HepG2 (cell line): ENCODE measurements around the gene HDGFL2. TPM values are rescaled to one million over a fixed set of nuclear protein-coding genes. Genes with fewer than 3 reads are reported as not detected.
A peak's percentile ranks its signal among the peaks of the same experiment; 100 is the strongest.

ENCODE experiments used
- BCL3 ChIP-seq: sonication (generic); formaldehyde crosslinking; IDR thresholded peaks from 2 replicates; pipeline ENCODE4 v1.5.1; 2020; ENCODE audit warnings: mild to moderate bottlenecking, missing genetic modification reagents, moderate library complexity
- DR1 ChIP-seq: sonication (generic); formaldehyde crosslinking; IDR thresholded peaks from 2 replicates; pipeline ENCODE4 v1.8.0; 2021; ENCODE audit warnings: mild to moderate bottlenecking, missing genetic modification reagents, inconsistent platforms
- HOXA7 ChIP-seq: sonication (generic); formaldehyde crosslinking; IDR thresholded peaks from 2 replicates; pipeline ENCODE4 v1.8.1; 2022; ENCODE audit warnings: mild to moderate bottlenecking, missing genetic modification reagents, moderate library complexity
- IKZF4 ChIP-seq: sonication (generic); formaldehyde crosslinking; IDR thresholded peaks from 2 replicates; pipeline ENCODE4 v1.5.1; 2020; ENCODE audit warnings: borderline replicate concordance, mild to moderate bottlenecking, low read depth, missing genetic modification reagents; ENCODE audit errors: not compliant biosample characterization
- MZF1 ChIP-seq: sonication (generic); formaldehyde crosslinking; IDR thresholded peaks from 2 replicates; pipeline ENCODE4 v1.8.1; 2023; ENCODE audit warnings: mild to moderate bottlenecking, missing genetic modification reagents, borderline replicate concordance
- NBN ChIP-seq: fragments of 450-650 bp; conservative IDR thresholded peaks from 2 replicates; pipeline ENCODE4 v1.6.1; 2017
- NR2F2 ChIP-seq: IDR thresholded peaks from 2 replicates; pipeline ENCODE4 v1.6.1; 2012; ENCODE audit warnings: low read depth, inconsistent platforms, borderline replicate concordance
- RNF2 ChIP-seq: fragments of 450-650 bp; conservative IDR thresholded peaks from 2 replicates; pipeline ENCODE4 v1.6.1; 2016; ENCODE audit warnings: low read depth
- SRSF4 ChIP-seq: fragments of 200-400 bp; formaldehyde crosslinking; IDR thresholded peaks from one replicate; pipeline ENCODE4 v1.6.1; 2018; ENCODE audit warnings: mild to moderate bottlenecking, low read depth, low read length, moderate library complexity; ENCODE audit not compliant: poor library complexity, severe bottlenecking
- ZBTB26 ChIP-seq: IDR thresholded peaks from 2 replicates; pipeline ENCODE4 v1.6.1; 2016; ENCODE audit warnings: missing compliant biosample characterization, missing genetic modification reagents, borderline replicate concordance
- ZNF513 ChIP-seq: sonication (generic); formaldehyde crosslinking; conservative IDR thresholded peaks from 2 replicates; pipeline ENCODE4 v1.5.0; 2020; ENCODE audit warnings: missing genetic modification reagents
- ZNF549 ChIP-seq: sonication (generic); formaldehyde crosslinking; IDR thresholded peaks from 2 replicates; pipeline ENCODE4 v1.5.0; 2020; ENCODE audit warnings: missing genetic modification reagents
- ZNF747 ChIP-seq: sonication (generic); formaldehyde crosslinking; IDR thresholded peaks from 2 replicates; pipeline ENCODE4 v1.8.1; 2023; ENCODE audit warnings: missing genetic modification reagents, mild to moderate bottlenecking, borderline replicate concordance
- ZSCAN12 ChIP-seq: sonication (generic); formaldehyde crosslinking; IDR thresholded peaks from 2 replicates; pipeline ENCODE4 v1.9.0; 2021; ENCODE audit warnings: mild to moderate bottlenecking, missing genetic modification reagents
- polyA plus RNA-seq, 8 experiments: library from polyadenylated mRNA; depleted of rRNA in 3 of 8; stranded (reverse) in 7 of 8; unstranded in 1 of 8; fragments of >200 nt; fragmentation: Illumina TruSeq in 4 of 8; extraction: Trizol in 4 of 8; gene quantifications; 2 replicates each; pipeline versions ENCODE4 v1.2.1 to v1.2.3, GENCODE V29; 2011 to 2016; ENCODE audit warnings: low read depth in 4 of 8, missing spikeins in 1 of 8, mixed read lengths in 1 of 8; ENCODE audit not compliant: insufficient read depth in 1 of 8
- total RNA-seq, 5 experiments: library from RNA; depleted of rRNA; stranded (reverse); fragments of >200 nt; fragmentation: Illumina TruSeq; extraction: Trizol; gene quantifications; 2 replicates each; pipeline ENCODE4 v1.2.3, GENCODE V29; 2016; ENCODE audit warnings: low read depth in 1 of 5
- TF ChIP-seq, protein P1 (sequence below): sonication (generic); formaldehyde crosslinking; IDR thresholded peaks from 2 replicates; pipeline ENCODE4 v1.8.0; 2022; ENCODE audit warnings: mild to moderate bottlenecking, missing genetic modification reagents, moderate library complexity
- TF ChIP-seq, protein P2 (sequence below): sonication (generic); formaldehyde crosslinking; IDR thresholded peaks from 2 replicates; pipeline ENCODE4 v1.5.1; 2020; ENCODE audit warnings: missing genetic modification reagents, mild to moderate bottlenecking, borderline replicate concordance
- TF ChIP-seq, protein P3 (sequence below): sonication (generic); formaldehyde crosslinking; IDR thresholded peaks from 2 replicates; pipeline ENCODE4 v1.4.0; 2020; ENCODE audit warnings: missing genetic modification reagents, borderline replicate concordance

HDGFL2 gene
- total and polyA plus RNA-seq, 2 of the 13 experiments (the other 11 are each of a cell fraction or from before 2014, with no cell fraction given): 20.0 to 51.1 TPM

GRCh38 chr19:4457654-4458395 lies 14.3 kb upstream of the HDGFL2 start, which contains the start of gene UBXN6 (continued):
- TF ChIP-seq, protein P1, sequence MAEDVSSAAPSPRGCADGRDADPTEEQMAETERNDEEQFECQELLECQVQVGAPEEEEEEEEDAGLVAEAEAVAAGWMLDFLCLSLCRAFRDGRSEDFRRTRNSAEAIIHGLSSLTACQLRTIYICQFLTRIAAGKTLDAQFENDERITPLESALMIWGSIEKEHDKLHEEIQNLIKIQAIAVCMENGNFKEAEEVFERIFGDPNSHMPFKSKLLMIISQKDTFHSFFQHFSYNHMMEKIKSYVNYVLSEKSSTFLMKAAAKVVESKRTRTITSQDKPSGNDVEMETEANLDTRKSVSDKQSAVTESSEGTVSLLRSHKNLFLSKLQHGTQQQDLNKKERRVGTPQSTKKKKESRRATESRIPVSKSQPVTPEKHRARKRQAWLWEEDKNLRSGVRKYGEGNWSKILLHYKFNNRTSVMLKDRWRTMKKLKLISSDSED: no peak
- TF ChIP-seq, protein P2, sequence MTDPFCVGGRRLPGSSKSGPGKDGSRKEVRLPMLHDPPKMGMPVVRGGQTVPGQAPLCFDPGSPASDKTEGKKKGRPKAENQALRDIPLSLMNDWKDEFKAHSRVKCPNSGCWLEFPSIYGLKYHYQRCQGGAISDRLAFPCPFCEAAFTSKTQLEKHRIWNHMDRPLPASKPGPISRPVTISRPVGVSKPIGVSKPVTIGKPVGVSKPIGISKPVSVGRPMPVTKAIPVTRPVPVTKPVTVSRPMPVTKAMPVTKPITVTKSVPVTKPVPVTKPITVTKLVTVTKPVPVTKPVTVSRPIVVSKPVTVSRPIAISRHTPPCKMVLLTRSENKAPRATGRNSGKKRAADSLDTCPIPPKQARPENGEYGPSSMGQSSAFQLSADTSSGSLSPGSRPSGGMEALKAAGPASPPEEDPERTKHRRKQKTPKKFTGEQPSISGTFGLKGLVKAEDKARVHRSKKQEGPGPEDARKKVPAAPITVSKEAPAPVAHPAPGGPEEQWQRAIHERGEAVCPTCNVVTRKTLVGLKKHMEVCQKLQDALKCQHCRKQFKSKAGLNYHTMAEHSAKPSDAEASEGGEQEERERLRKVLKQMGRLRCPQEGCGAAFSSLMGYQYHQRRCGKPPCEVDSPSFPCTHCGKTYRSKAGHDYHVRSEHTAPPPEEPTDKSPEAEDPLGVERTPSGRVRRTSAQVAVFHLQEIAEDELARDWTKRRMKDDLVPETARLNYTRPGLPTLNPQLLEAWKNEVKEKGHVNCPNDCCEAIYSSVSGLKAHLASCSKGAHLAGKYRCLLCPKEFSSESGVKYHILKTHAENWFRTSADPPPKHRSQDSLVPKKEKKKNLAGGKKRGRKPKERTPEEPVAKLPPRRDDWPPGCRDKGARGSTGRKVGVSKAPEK (CRISPR knock-in tag): no peak
- TF ChIP-seq ZNF747: peak; percentile 60; the same call in 1 of the 2 replicates
- no peak for TF ChIP-seq ZNF513 (CRISPR knock-in tag)
- no peak for TF ChIP-seq SRSF4
- no peak for TF ChIP-seq RNF2
- TF ChIP-seq HOXA7 (CRISPR knock-in tag): no peak
- TF ChIP-seq MZF1: no peak
- peak; percentile 12; the same call in 1 of the 2 replicates for TF ChIP-seq ZBTB26 (CRISPR knock-in tag)
- TF ChIP-seq ZSCAN12 (CRISPR knock-in tag): no peak
- TF ChIP-seq ZNF549 (CRISPR knock-in tag): no peak
- TF ChIP-seq, protein P3, sequence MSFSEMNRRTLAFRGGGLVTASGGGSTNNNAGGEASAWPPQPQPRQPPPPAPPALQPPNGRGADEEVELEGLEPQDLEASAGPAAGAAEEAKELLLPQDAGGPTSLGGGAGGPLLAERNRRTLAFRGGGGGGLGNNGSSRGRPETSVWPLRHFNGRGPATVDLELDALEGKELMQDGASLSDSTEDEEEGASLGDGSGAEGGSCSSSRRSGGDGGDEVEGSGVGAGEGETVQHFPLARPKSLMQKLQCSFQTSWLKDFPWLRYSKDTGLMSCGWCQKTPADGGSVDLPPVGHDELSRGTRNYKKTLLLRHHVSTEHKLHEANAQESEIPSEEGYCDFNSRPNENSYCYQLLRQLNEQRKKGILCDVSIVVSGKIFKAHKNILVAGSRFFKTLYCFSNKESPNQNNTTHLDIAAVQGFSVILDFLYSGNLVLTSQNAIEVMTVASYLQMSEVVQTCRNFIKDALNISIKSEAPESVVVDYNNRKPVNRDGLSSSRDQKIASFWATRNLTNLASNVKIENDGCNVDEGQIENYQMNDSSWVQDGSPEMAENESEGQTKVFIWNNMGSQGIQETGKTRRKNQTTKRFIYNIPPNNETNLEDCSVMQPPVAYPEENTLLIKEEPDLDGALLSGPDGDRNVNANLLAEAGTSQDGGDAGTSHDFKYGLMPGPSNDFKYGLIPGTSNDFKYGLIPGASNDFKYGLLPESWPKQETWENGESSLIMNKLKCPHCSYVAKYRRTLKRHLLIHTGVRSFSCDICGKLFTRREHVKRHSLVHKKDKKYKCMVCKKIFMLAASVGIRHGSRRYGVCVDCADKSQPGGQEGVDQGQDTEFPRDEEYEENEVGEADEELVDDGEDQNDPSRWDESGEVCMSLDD (CRISPR knock-in tag): peak; percentile 36; the same call in 1 of the 2 replicates
- TF ChIP-seq IKZF4 (CRISPR knock-in tag): no peak
- no peak for TF ChIP-seq BCL3
- no peak for TF ChIP-seq NBN
- TF ChIP-seq DR1 (CRISPR knock-in tag): no peak
- no peak for TF ChIP-seq NR2F2
